Kidney epithelial cell (primary cell): ENCODE measurements around the gene NT5C. TPM values are rescaled to one million over a fixed set of nuclear protein-coding genes. Genes with fewer than 3 reads are reported as not detected.

Source experiments
- DNase-seq: peaks from one replicate; pipeline ENCODE4 v3.0.0-alpha.2; 2010; ENCODE audit warnings: low read depth
- H3K27me3 ChIP-seq: 2 replicates; pipeline ENCODE4 v1.6.0; 2011; ENCODE audit warnings: low read length; ENCODE audit not compliant: control insufficient read depth, insufficient read depth
- H3K36me3 ChIP-seq: 2 replicates; pipeline ENCODE4 v1.5.1; 2011; ENCODE audit warnings: low read length; ENCODE audit not compliant: control insufficient read depth, insufficient read depth
- H3K4me3 ChIP-seq: 2 replicates; pipeline ENCODE4 v1.5.1; 2011; ENCODE audit warnings: low read depth, mild to moderate bottlenecking, control low read depth, low read length
- total RNA-seq: library from RNA; depleted of rRNA; stranded (reverse); fragments of >200 nt; gene quantifications from 2 replicates; pipeline ENCODE4 v1.2.3, GENCODE V29; 2015
- TF ChIP-seq, protein P1 (sequence below): IDR thresholded peaks from 2 replicates; pipeline ENCODE4 v1.5.1; 2011; ENCODE audit warnings: mild to moderate bottlenecking, moderate library complexity, low read length, control low read depth, inconsistent platforms; ENCODE audit not compliant: insufficient read depth, poor library complexity, severe bottlenecking

The NT5C gene
- total RNA-seq, 1 donor from 2014 or later = 114 TPM

DNA sequence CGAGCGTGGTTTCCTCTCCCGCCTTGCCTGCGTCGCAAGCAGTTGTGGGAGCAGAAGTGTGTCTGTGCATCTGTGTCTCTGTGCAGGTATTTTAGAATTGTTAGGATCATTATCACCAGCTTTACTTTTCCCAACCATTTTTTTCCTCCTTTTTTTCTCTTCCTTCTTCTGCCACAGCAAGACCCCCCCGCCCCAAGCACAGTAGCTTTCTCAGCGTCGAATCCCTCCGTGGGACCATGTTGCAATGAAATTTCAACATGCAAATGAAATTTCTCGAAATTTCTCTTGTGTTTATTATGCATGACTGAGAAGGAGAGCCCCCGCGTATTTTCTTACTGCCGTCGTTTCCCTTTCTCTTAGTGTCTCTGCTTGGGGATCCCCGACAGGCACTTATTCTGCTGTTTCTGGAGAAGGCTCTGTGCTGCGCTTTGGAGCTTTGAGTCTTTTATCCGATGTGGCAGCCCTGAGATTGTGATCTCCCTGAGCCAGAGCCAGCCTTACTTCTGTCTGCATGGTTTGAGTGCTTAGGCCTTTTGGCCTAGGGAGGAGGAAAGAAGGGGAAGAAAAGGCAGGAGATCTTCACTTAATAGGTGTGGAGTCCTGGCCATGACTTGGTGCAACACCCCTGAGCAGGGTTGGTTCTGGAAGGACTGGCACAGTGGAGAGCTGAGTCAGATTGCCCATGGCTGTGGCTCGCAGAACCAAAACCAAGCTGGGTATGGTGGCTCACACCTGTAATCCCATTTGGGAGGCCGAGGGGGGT lies 16.8 kb downstream of the NT5C start:
- Histone ChIP-seq H3K4me3 (peak overlapping the region; percentile 42), H3K27me3 (no peaks in the 10 kb centered on the region), H3K36me3 (peaks cover 3% of the 10 kb centered on the region)
- TF ChIP-seq, protein P1, sequence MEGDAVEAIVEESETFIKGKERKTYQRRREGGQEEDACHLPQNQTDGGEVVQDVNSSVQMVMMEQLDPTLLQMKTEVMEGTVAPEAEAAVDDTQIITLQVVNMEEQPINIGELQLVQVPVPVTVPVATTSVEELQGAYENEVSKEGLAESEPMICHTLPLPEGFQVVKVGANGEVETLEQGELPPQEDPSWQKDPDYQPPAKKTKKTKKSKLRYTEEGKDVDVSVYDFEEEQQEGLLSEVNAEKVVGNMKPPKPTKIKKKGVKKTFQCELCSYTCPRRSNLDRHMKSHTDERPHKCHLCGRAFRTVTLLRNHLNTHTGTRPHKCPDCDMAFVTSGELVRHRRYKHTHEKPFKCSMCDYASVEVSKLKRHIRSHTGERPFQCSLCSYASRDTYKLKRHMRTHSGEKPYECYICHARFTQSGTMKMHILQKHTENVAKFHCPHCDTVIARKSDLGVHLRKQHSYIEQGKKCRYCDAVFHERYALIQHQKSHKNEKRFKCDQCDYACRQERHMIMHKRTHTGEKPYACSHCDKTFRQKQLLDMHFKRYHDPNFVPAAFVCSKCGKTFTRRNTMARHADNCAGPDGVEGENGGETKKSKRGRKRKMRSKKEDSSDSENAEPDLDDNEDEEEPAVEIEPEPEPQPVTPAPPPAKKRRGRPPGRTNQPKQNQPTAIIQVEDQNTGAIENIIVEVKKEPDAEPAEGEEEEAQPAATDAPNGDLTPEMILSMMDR = no peak
- no peak for DNase-seq

DNA sequence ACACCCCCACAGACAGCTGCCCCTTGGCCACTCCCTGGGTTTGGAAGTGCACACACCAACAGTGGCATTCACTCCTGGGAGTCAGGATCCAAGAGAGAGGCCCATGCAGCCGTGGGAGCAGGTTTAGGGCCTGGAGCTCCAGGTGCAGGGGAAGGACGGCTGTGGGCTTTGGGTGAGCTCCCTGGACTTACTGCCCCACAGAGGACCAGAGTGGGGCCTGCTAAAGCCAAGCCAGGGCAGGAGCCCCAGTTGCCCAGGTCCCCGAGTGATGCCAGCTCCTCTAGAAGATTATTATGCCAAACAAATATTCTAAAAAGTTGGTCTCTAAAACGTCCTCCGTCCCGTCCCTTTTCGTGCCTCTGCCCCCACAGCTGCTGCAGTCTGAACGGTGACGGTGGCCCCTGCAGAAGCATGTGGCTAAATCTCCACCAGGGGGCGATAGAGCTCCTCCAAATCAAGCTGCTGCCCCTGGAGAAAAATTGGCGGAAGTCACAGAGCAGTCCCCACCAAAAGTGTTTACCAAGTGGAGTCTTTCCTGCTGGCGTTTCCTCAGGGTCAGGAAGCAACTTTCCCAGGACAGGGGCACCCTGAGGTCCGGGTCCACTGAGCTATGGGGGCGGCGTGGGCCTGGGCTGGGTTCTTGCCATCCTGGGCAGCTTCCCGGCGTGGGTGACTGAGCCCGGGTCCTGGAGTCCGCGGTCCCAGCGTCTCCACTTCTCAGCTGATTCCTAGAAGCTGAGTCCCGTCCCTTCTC lies 17.6 kb downstream of the NT5C start:
- peak overlapping the region; percentile 42 for H3K4me3 ChIP-seq
- TF ChIP-seq, protein P1 = peak; percentile 89
- H3K27me3 ChIP-seq = no peaks in the 10 kb centered on the region
- no peak for DNase-seq
- peaks cover 3% of the 10 kb centered on the region for H3K36me3 ChIP-seq

DNA sequence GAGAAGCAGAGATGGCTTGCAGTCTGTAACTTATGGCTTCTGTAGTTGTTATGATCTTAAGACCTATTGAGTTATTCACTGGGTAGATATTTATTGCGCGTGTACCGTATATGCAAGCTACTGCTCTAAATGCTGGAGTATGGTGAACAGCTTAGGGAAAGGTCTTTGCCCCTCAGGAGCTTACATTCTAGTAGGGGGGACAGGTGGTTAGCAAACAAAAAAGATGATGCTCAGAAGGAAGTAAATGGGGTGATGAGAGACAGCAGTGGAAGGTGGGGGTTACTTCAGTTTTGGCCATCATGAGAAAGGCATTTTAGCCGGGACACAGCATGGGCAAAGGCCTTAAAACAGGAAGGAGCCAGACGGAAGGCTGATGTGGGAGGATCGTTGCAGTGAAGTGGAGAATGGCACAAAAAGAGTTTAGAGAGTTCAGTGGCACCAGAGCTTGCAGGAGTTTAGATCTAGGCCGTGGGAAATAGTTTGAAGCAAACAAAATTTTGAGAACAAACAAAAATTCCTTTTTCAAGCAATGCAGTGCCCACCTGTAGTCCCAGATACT lies 19.7 kb downstream of the NT5C start:
- Histone ChIP-seq H3K36me3 (peaks cover 3% of the 10 kb centered on the region), H3K27me3 (no peaks in the 10 kb centered on the region), H3K4me3 (no peak overlapping the region)
- TF ChIP-seq, protein P1 = no peak
- DNase-seq = no peak

DNA sequence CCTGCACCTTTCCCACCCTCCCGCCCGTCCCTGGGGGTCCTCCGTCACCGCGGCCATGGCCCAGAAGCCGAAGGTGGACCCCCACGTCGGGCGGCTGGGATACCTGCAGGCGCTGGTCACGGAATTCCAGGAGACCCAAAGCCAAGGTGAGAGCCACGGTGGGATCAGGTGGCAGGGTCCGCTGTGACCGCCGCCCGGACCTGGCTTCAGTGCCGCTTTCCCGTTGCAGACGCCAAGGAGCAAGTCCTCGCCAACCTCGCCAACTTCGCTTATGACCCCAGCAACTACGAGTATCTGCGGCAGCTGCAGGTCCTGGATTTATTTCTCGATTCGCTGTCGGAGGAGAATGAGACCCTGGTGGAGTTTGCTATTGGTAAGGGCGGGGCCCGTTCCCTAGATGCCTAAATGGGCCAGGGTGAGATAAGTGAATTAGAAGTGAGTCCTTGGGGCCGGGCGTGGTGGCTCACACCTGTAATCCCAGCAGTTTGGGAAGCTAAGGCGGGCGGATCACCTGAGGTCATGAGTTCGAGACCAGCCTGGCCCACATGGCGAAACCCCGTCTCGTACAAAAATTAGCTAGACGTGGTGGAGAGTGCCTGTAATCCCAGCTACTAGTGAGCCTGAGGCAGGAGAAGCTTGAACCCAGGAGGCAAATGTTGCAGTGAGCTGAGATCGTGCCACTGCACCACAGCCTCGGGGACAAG lies 21.2 kb downstream of the NT5C start:
- peak overlapping the region; percentile 74 for H3K4me3 ChIP-seq
- peaks cover 3% of the 10 kb centered on the region for H3K36me3 ChIP-seq
- no peak for DNase-seq
- TF ChIP-seq, protein P1 = no peak
- no peaks in the 10 kb centered on the region for H3K27me3 ChIP-seq

DNA sequence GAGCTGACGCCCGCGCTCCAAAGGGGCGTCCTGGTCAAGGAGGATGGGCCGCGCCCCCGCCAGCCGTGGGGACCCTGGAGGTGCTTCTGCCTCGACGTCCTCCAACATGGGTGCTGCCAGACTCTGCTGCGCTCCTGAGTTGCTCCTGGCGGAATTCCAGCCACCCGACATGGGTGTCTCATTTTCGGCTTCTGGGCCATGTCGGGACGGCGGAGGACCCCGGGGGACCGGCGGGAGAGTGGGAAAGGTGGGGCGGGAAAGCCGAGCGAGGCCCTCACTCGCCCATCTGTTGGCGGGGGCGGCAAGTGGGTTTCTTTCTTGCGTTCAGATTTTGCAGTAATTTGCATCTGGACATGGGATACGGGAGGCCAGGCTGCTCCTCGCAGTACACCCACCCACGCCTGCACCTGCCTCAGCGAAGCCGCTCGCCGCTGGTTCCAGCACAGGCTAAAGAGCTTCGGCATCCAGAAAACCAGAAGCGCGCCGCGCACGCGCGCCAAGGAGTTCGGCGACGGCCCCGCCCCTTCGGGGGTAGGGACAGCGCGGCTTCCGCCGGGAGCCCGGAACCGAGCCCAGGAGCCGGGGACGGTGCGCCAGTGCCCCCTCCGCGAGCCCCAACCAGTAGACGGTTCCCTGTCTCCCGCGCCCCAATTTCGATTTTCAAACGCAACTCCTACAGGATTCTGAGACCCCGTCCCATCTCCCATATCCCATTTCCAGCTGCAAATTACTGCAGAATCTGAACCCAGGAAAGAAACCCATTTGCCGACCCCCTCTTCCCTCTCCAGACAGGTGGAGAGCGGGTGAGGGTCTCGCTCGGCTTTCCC lies 21.9 kb downstream of the NT5C start, which contains the start of gene ARMC7:
ARMC7 (plus strand) TSS at position 563 of the 827 bp plus-strand sequence. CDS start 320 bp downstream, outside the sequence.
- H3K36me3 ChIP-seq = peaks cover 1% of the 10 kb centered on the region
- peak within 1 kb of the TSS; percentile 74 for H3K4me3 ChIP-seq
- H3K27me3 ChIP-seq = no peaks in the 10 kb centered on the region
- no peak for DNase-seq
- TF ChIP-seq, protein P1 = no peak
